Ectodermal cell (in vitro differentiated cells): Measurements from ENCODE around the gene SKA1.

ENCODE experiments used
- H3K27ac ChIP-seq: 2 replicates; pipeline ENCODE4 v1.7.0; 2013; ENCODE audit warnings: mild to moderate bottlenecking, low read depth, low read length; ENCODE audit not compliant: insufficient read depth, poor library complexity, severe bottlenecking
- H3K27me3 ChIP-seq: 2 replicates; pipeline ENCODE4 v1.7.0; 2013; ENCODE audit warnings: mild to moderate bottlenecking, low read length; ENCODE audit not compliant: insufficient read depth, control insufficient read depth, poor library complexity, severe bottlenecking
- H3K36me3 ChIP-seq: one replicate; pipeline ENCODE4 v1.7.0; 2013; ENCODE audit warnings: low read length; ENCODE audit not compliant: control insufficient read depth, insufficient read depth
- H3K4me1 ChIP-seq: one replicate; pipeline ENCODE4 v1.7.0; 2013; ENCODE audit warnings: low read length; ENCODE audit not compliant: control insufficient read depth, insufficient read depth
- H3K4me3 ChIP-seq: 2 replicates; pipeline ENCODE4 v1.7.0; 2013; ENCODE audit warnings: low read depth, low read length, control low read depth; ENCODE audit not compliant: insufficient read depth
- H3K9me3 ChIP-seq: 2 replicates; pipeline ENCODE4 v1.7.0; 2013; ENCODE audit warnings: mild to moderate bottlenecking, low read length, moderate library complexity; ENCODE audit not compliant: control insufficient read depth
- WGBS, 2 experiments: methylation state at CpG; one replicate each; pipeline ENCODE4 v1.1.7; 2013; ENCODE audit warnings: missing lambda C conversion rate in 2 of 2; 5-methylcytosine and 5-hydroxymethylcytosine counted together

The SKA1 gene

GRCh38 chr18:50356036-50356945, 18.6 kb upstream of the SKA1 start:
- Histone ChIP-seq H3K4me3 (no peak overlapping the region), H3K27ac (no peak overlapping the region), H3K27me3 (no peaks in the 10 kb centered on the region), H3K36me3 (no peaks in the 10 kb centered on the region), H3K9me3 (no peaks in the 10 kb centered on the region), H3K4me1 (no peaks in the 10 kb centered on the region)
- WGBS, 2 experiments: 49 to 56% methylated on average over 4 of the region's 4 CpGs

GRCh38 chr18:50358844-50359243, 16.0 kb upstream of the SKA1 start:
- H3K27me3 ChIP-seq: no peaks in the 10 kb centered on the region
- WGBS, 2 experiments: 17 to 23% methylated on average over 1 of the region's 1 CpG
- no peaks in the 10 kb centered on the region for H3K36me3 ChIP-seq
- no peaks in the 10 kb centered on the region for H3K4me1 ChIP-seq
- H3K27ac ChIP-seq: no peak overlapping the region
- no peak overlapping the region for H3K4me3 ChIP-seq
- no peaks in the 10 kb centered on the region for H3K9me3 ChIP-seq

- no peaks in the 10 kb centered on the region for H3K4me1 ChIP-seq
- H3K27me3 ChIP-seq: no peaks in the 10 kb centered on the region
- H3K4me3 ChIP-seq: no peak overlapping the region
- no peaks in the 10 kb centered on the region for H3K36me3 ChIP-seq
- no peak overlapping the region for H3K27ac ChIP-seq
- WGBS, 2 experiments: 87 to 94% methylated on average over 2 of the region's 2 CpGs
- H3K9me3 ChIP-seq: no peaks in the 10 kb centered on the region
Observed at GRCh38 chr18:50359806-50360205, 15.0 kb upstream of the SKA1 start.

- Histone ChIP-seq H3K27ac (no peak overlapping the region), H3K4me3 (no peak overlapping the region), H3K4me1 (no peaks in the 10 kb centered on the region), H3K27me3 (no peaks in the 10 kb centered on the region), H3K9me3 (no peaks in the 10 kb centered on the region), H3K36me3 (no peaks in the 10 kb centered on the region)
- WGBS, 2 experiments: 90 to 93% methylated on average over 1 to 2 of the region's 2 CpGs
Observed at GRCh38 chr18:50360611-50361010, 14.2 kb upstream of the SKA1 start.

- H3K4me3 ChIP-seq: no peak overlapping the region
- no peaks in the 10 kb centered on the region for H3K9me3 ChIP-seq
- H3K36me3 ChIP-seq: no peaks in the 10 kb centered on the region
- no peaks in the 10 kb centered on the region for H3K4me1 ChIP-seq
- H3K27me3 ChIP-seq: no peaks in the 10 kb centered on the region
- no peak overlapping the region for H3K27ac ChIP-seq
Observed at GRCh38 chr18:50369672-50370071, 5.2 kb upstream of the SKA1 start.

- H3K36me3 ChIP-seq: no peaks in the 10 kb centered on the region
- no peaks in the 10 kb centered on the region for H3K9me3 ChIP-seq
- peaks cover 4% of the 10 kb centered on the region for H3K4me1 ChIP-seq
- H3K4me3 ChIP-seq: no peak overlapping the region
- WGBS, 2 experiments: 94% methylated on average over 5 of the region's 5 CpGs
- no peak overlapping the region for H3K27ac ChIP-seq
- no peaks in the 10 kb centered on the region for H3K27me3 ChIP-seq
Observed at GRCh38 chr18:50372743-50373142, 2.1 kb upstream of the SKA1 start.

- Histone ChIP-seq H3K36me3 (no peaks in the 10 kb centered on the region), H3K4me3 (no peak overlapping the region), H3K4me1 (peaks cover 4% of the 10 kb centered on the region), H3K9me3 (no peaks in the 10 kb centered on the region), H3K27me3 (no peaks in the 10 kb centered on the region), H3K27ac (no peak overlapping the region)
- 84 to 92% methylated on average over 7 of the region's 7 CpGs for WGBS, 2 experiments
Observed at GRCh38 chr18:50373561-50374219, 1.2 kb upstream of the SKA1 start.

GRCh38 chr18:50374220-50374752, 560 bp upstream of the SKA1 start:
- Histone ChIP-seq H3K4me3 (peak overlapping the region; percentile 83), H3K36me3 (no peaks in the 10 kb centered on the region), H3K27me3 (no peaks in the 10 kb centered on the region), H3K27ac (no peak overlapping the region), H3K9me3 (no peaks in the 10 kb centered on the region), H3K4me1 (peaks cover 4% of the 10 kb centered on the region)
- WGBS, 2 experiments: 78 to 82% methylated on average over 7 to 8 of the region's 8 CpGs

- Histone ChIP-seq H3K4me3 (no peak overlapping the region), H3K27ac (no peak overlapping the region), H3K27me3 (no peaks in the 10 kb centered on the region), H3K36me3 (peaks cover 3% of the 10 kb centered on the region), H3K9me3 (no peaks in the 10 kb centered on the region), H3K4me1 (peaks cover 4% of the 10 kb centered on the region)
- 92 to 94% methylated on average over 3 to 5 of the region's 5 CpGs for WGBS, 2 experiments
Observed at GRCh38 chr18:50377061-50377798, 2.4 kb downstream of the SKA1 start.

GRCh38 chr18:50388988-50389387, 14.1 kb downstream of the SKA1 start:
- Histone ChIP-seq H3K36me3 (no peaks in the 10 kb centered on the region), H3K27ac (peak overlapping the region; percentile 48), H3K9me3 (no peaks in the 10 kb centered on the region), H3K27me3 (no peaks in the 10 kb centered on the region), H3K4me1 (no peaks in the 10 kb centered on the region), H3K4me3 (no peak overlapping the region)
- WGBS, 2 experiments: 29 to 70% methylated on average over 1 to 2 of the region's 2 CpGs
